Measurements from ENCODE around the gene BIN2. TPM values are rescaled to one million over a fixed set of nuclear protein-coding genes. Genes with fewer than 3 reads are reported as not detected.

Gene BIN2
- total and polyA plus RNA-seq, 10 of the 15 experiments (the other 5 are each of a cell fraction or from before 2014, with no cell fraction given): 8.6 to 42.9 (median 32.1) TPM

DNA sequence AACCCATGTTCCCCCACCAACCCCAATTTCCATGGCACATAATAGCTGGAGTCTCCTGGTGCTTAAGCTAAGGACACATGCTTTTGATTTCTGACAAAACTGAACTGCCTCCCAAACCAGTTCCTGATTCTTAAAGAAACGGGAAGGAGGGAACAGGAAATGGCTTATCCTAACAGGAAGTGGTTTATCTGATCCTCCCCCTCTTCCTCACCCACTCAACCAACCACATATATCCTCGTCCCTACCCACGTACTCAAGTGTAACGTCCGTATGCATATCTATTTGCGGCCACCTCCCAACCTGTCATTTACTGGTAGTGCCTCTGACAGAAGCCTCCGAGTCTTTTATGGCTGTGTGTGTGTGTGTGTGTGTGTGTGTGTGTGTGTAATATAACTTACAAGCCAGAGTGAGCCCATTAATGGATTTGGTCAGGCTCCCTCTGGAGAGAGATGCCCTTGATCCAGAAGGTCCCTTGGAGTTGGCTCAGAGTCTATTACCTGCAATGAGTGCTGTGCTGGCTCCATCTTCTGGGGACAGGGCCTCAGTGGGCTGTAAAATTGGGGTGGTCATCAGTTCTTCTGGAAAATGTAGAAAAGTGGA, 77.6 kb downstream of the BIN2 start (continued):
- TF ChIP-seq, protein P1, sequence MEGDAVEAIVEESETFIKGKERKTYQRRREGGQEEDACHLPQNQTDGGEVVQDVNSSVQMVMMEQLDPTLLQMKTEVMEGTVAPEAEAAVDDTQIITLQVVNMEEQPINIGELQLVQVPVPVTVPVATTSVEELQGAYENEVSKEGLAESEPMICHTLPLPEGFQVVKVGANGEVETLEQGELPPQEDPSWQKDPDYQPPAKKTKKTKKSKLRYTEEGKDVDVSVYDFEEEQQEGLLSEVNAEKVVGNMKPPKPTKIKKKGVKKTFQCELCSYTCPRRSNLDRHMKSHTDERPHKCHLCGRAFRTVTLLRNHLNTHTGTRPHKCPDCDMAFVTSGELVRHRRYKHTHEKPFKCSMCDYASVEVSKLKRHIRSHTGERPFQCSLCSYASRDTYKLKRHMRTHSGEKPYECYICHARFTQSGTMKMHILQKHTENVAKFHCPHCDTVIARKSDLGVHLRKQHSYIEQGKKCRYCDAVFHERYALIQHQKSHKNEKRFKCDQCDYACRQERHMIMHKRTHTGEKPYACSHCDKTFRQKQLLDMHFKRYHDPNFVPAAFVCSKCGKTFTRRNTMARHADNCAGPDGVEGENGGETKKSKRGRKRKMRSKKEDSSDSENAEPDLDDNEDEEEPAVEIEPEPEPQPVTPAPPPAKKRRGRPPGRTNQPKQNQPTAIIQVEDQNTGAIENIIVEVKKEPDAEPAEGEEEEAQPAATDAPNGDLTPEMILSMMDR (IDR thresholded peaks at IDR 0.05 in 2 of 3, conservative IDR thresholded peaks at IDR 0.05 in 1 of 3; ENCODE audit: control insufficient read depth in 2 of 3, extremely low read depth in 1 of 3, insufficient read depth in 1 of 3, low read depth in 3 of 3, low read length in 3 of 3): peak in 2 of 3 experiments; percentile 26 to 38; a peak in 3 of 6 replicates
- peak; percentile 95 for TF ChIP-seq RUNX3 (IDR thresholded peaks at IDR 0.05; ENCODE audit: low read length)
- TF ChIP-seq BRCA1 (IDR thresholded peaks at IDR 0.05; ENCODE audit: low read depth, low read length): no peak
- TF ChIP-seq POU2F2 (IDR thresholded peaks at IDR 0.05; ENCODE audit: borderline replicate concordance, low read depth, low read length): peak; percentile 85; the same call in 2 of the 3 replicates
- no peak for TF ChIP-seq ZNF24 (IDR thresholded peaks at IDR 0.05)
- peak; percentile 59; the same call in 1 of the 2 replicates for TF ChIP-seq NFIC (IDR thresholded peaks at IDR 0.05; ENCODE audit: low read depth, low read length)
- TF ChIP-seq MTA2 (IDR thresholded peaks at IDR 0.05; ENCODE audit: low read depth): no peak
- TF ChIP-seq SREBF1 (IDR thresholded peaks at IDR 0.05; ENCODE audit: low read length): no peak
- peak in 1 of 2 experiments; percentile 73; a peak in 1 of 3 replicates for TF ChIP-seq EGR1 (IDR thresholded peaks at IDR 0.05; ENCODE audit: borderline replicate concordance in 1 of 2, low read depth in 2 of 2, low read length in 2 of 2)
